ENCODE data around the gene UBALD2. TPM values are rescaled to one million over a fixed set of nuclear protein-coding genes. Genes with fewer than 3 reads are reported as not detected.

UBALD2 gene
- total and polyA plus RNA-seq, 2 of the 13 experiments (the other 11 are each of a cell fraction or from before 2014, with no cell fraction given): 3.3 to 89.7 TPM

GRCh38 chr17:76265624-76266243, 586 bp downstream of the UBALD2 start (continued):
- TF ChIP-seq CREBL2 (CRISPR knock-in tag; IDR thresholded peaks at IDR 0.05; ENCODE audit: borderline replicate concordance) (0 out of 2 replicates have a peak, but pooled peaks have one; percentile 41), REXO4 (CRISPR knock-in tag; IDR thresholded peaks at IDR 0.05; ENCODE audit: borderline replicate concordance) (no peak), HNF4A (CRISPR knock-in tag; IDR thresholded peaks at IDR 0.05) (no peak), ZNF580 (CRISPR knock-in tag; IDR thresholded peaks at IDR 0.05; ENCODE audit: borderline replicate concordance, low read depth) (no peak), ZBTB49 (CRISPR knock-in tag; IDR thresholded peaks at IDR 0.05; ENCODE audit: borderline replicate concordance) (no peak), TAF15 (IDR thresholded peaks at IDR 0.05; ENCODE audit: low read depth, low read length, poor library complexity, severe bottlenecking) (no peak), HOXA3 (CRISPR knock-in tag; IDR thresholded peaks at IDR 0.05) (peak; percentile 91), ZNF431 (CRISPR knock-in tag; IDR thresholded peaks at IDR 0.05; ENCODE audit: borderline replicate concordance, low read depth) (no peak), KLF15 (CRISPR knock-in tag; IDR thresholded peaks at IDR 0.05; ENCODE audit: borderline replicate concordance) (no peak), SAFB2 (CRISPR knock-in tag; IDR thresholded peaks at IDR 0.05; ENCODE audit: borderline replicate concordance, low read depth) (0 out of 2 replicates have a peak, but pooled peaks have one; percentile 12), POLR2A (IDR thresholded peaks at IDR 0.05; ENCODE audit: insufficient read depth in 1 of 2, low read depth in 2 of 2, low read length in 2 of 2) (no peak), HINFP (CRISPR knock-in tag; IDR thresholded peaks at IDR 0.05; ENCODE audit: low read depth) (no peak), ZKSCAN5 (CRISPR knock-in tag; IDR thresholded peaks at IDR 0.05) (no peak), NAIF1 (CRISPR knock-in tag; IDR thresholded peaks at IDR 0.05; ENCODE audit: borderline replicate concordance) (no peak), CREM (IDR thresholded peaks at IDR 0.05) (no peak), CREM (CRISPR knock-in tag; IDR thresholded peaks at IDR 0.05) (no peak), ZNF816 (CRISPR knock-in tag; IDR thresholded peaks at IDR 0.05; ENCODE audit: borderline replicate concordance) (no peak), TEAD3 (CRISPR knock-in tag; optimal IDR thresholded peaks at IDR 0.05; ENCODE audit: borderline replicate concordance) (no peak), RNF2 (conservative IDR thresholded peaks at IDR 0.05; ENCODE audit: low read depth) (no peak), ZNF513 (CRISPR knock-in tag; conservative IDR thresholded peaks at IDR 0.05) (0 out of 2 replicates have a peak, but pooled peaks have one; percentile 52), ZNF547 (CRISPR knock-in tag; IDR thresholded peaks at IDR 0.05) (peak; percentile 25), ZC3H13 (CRISPR knock-in tag; IDR thresholded peaks at IDR 0.05) (no peak; the same call in 1 of the 2 replicates), RFXANK (CRISPR knock-in tag; IDR thresholded peaks at IDR 0.05) (no peak), SMARCE1 (IDR thresholded peaks at IDR 0.05; ENCODE audit: borderline replicate concordance) (no peak), KLF9 (CRISPR knock-in tag; IDR thresholded peaks at IDR 0.05; ENCODE audit: low read depth) (no peak), MXD4 (CRISPR knock-in tag; IDR thresholded peaks at IDR 0.05) (peak; percentile 81), MAFF (IDR thresholded peaks at IDR 0.05; ENCODE audit: low read depth, low read length) (no peak)

Data from HepG2 (cell line).